Osteoblast (primary cell): ENCODE results near the gene ACOT8. TPM values are rescaled to one million over a fixed set of nuclear protein-coding genes. Genes with fewer than 3 reads are reported as not detected.

Source experiments
- DNase-seq: peaks from one replicate; pipeline ENCODE4 v3.0.0; 2011; ENCODE audit warnings: low spot score, mixed read lengths; ENCODE audit not compliant: insufficient read length; ENCODE audit errors: missing footprints
- H2AFZ ChIP-seq: 2 replicates; pipeline ENCODE4 v1.6.0; 2011; ENCODE audit warnings: mild to moderate bottlenecking, low read length
- H3K27ac ChIP-seq: 2 replicates; pipeline ENCODE4 v1.5.1; 2011; ENCODE audit warnings: mild to moderate bottlenecking, low read depth, low read length, moderate library complexity
- H3K27me3 ChIP-seq: 2 replicates; pipeline ENCODE4 v1.6.0; 2012; ENCODE audit warnings: mild to moderate bottlenecking, control low read depth, inconsistent platforms, low read length, moderate library complexity; ENCODE audit not compliant: insufficient read depth
- H3K36me3 ChIP-seq: 2 replicates; pipeline ENCODE4 v1.5.1; 2011; ENCODE audit warnings: mild to moderate bottlenecking, low read length, control low read depth, moderate library complexity; ENCODE audit not compliant: insufficient read depth
- H3K4me1 ChIP-seq: 2 replicates; pipeline ENCODE4 v1.5.1; 2011; ENCODE audit warnings: mild to moderate bottlenecking, low read length, control low read depth, moderate library complexity; ENCODE audit not compliant: insufficient read depth
- H3K4me2 ChIP-seq: 2 replicates; pipeline ENCODE4 v1.6.0; 2011; ENCODE audit warnings: mild to moderate bottlenecking, low read length; ENCODE audit not compliant: insufficient read depth
- H3K4me3 ChIP-seq: fragments of 200-600 bp; sonication (generic); 3 replicates; pipeline ENCODE4 v1.5.1; 2012; ENCODE audit warnings: mild to moderate bottlenecking, low read length, inconsistent platforms; ENCODE audit not compliant: insufficient read depth
- H3K79me2 ChIP-seq: 2 replicates; pipeline ENCODE4 v1.6.0; 2012; ENCODE audit warnings: mild to moderate bottlenecking, low read length, control low read depth, inconsistent platforms; ENCODE audit not compliant: insufficient read depth
- H3K9me3 ChIP-seq: 2 replicates; pipeline ENCODE4 v1.5.1; 2011; ENCODE audit warnings: low read depth, low read length, control low read depth
- H4K20me1 ChIP-seq: 2 replicates; pipeline ENCODE4 v1.6.0; 2012; ENCODE audit warnings: mild to moderate bottlenecking, low read length, control low read depth; ENCODE audit not compliant: insufficient read depth
- total RNA-seq: library from RNA; depleted of rRNA; stranded (reverse); fragments of >200 nt; gene quantifications from 2 replicates; pipeline ENCODE4 v1.2.3, GENCODE V29; 2012
- TF ChIP-seq, protein P1 (sequence below): IDR thresholded peaks from 2 replicates; pipeline ENCODE4 v1.5.1; 2011; ENCODE audit warnings: mild to moderate bottlenecking, low read depth, low read length, moderate library complexity; ENCODE audit errors: extremely low read depth

The ACOT8 gene
- total RNA-seq, 1 donor, result 31.8 TPM

DNA sequence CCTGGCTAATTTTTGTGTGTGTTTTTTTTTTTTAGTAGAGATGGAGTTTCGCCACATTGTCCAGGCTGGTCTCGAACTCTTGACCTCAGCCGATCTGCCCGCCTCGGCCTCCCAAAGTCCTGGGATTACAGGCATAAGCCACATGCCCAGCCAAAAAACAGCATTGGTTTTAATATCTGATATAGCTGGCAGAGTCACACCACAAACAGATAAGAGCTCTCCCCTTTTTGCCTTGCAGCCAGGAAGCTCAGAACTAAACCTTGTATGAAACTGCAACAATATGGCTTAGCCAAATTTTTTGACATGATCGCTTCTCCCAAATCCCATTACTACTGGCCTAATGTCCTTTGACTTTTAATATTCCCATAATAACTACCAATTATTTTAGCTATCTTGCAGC, 4.9 kb downstream of the ACOT8 start:
- H3K4me3 ChIP-seq, result no peak overlapping the region

GRCh38 chr20:45851501-45851900, 5.7 kb downstream of the ACOT8 start:
- DNase-seq, result no peak
- no peak overlapping the region for H3K27ac ChIP-seq
- peaks cover 17% of the 10 kb centered on the region for H3K36me3 ChIP-seq
- H3K4me1 ChIP-seq, result peaks cover 8% of the 10 kb centered on the region
- H3K79me2 ChIP-seq, result peaks cover 25% of the 10 kb centered on the region
- no peaks in the 10 kb centered on the region for H3K9me3 ChIP-seq
- no peak overlapping the region for H3K4me2 ChIP-seq
- no peaks in the 10 kb centered on the region for H3K27me3 ChIP-seq
- H4K20me1 ChIP-seq, result peaks cover 11% of the 10 kb centered on the region
- no peak overlapping the region for H2AFZ ChIP-seq
- TF ChIP-seq, protein P1, sequence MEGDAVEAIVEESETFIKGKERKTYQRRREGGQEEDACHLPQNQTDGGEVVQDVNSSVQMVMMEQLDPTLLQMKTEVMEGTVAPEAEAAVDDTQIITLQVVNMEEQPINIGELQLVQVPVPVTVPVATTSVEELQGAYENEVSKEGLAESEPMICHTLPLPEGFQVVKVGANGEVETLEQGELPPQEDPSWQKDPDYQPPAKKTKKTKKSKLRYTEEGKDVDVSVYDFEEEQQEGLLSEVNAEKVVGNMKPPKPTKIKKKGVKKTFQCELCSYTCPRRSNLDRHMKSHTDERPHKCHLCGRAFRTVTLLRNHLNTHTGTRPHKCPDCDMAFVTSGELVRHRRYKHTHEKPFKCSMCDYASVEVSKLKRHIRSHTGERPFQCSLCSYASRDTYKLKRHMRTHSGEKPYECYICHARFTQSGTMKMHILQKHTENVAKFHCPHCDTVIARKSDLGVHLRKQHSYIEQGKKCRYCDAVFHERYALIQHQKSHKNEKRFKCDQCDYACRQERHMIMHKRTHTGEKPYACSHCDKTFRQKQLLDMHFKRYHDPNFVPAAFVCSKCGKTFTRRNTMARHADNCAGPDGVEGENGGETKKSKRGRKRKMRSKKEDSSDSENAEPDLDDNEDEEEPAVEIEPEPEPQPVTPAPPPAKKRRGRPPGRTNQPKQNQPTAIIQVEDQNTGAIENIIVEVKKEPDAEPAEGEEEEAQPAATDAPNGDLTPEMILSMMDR, result no peak
- no peak overlapping the region for H3K4me3 ChIP-seq

More for the DNA sequence above, 4.9 kb downstream of the ACOT8 start:
- Histone ChIP-seq H3K79me2 (peaks cover 31% of the 10 kb centered on the region), H3K4me2 (no peak overlapping the region), H3K36me3 (peaks cover 16% of the 10 kb centered on the region), H3K27me3 (no peaks in the 10 kb centered on the region), H4K20me1 (peaks cover 11% of the 10 kb centered on the region), H3K9me3 (no peaks in the 10 kb centered on the region), H3K27ac (no peak overlapping the region), H3K4me1 (peaks cover 10% of the 10 kb centered on the region), H2AFZ (no peak overlapping the region)
- TF ChIP-seq, protein P1, result no peak
- DNase-seq, result no peak

- Histone ChIP-seq H3K4me2 (no peak overlapping the region), H4K20me1 (peaks cover 11% of the 10 kb centered on the region), H3K4me1 (peaks cover 2% of the 10 kb centered on the region), H3K4me3 (no peak overlapping the region), H3K9me3 (no peaks in the 10 kb centered on the region), H3K36me3 (peaks cover 22% of the 10 kb centered on the region), H2AFZ (no peak overlapping the region), H3K27ac (no peak overlapping the region), H3K27me3 (no peaks in the 10 kb centered on the region), H3K79me2 (peaks cover 19% of the 10 kb centered on the region)
- no peak for DNase-seq
- TF ChIP-seq, protein P1, result no peak
Measured at GRCh38 chr20:45850926-45851325, 6.3 kb downstream of the ACOT8 start.

GRCh38 chr20:45850238-45850637, 7.0 kb downstream of the ACOT8 start:
- H3K36me3 ChIP-seq, result peaks cover 26% of the 10 kb centered on the region
- H3K27ac ChIP-seq, result no peak overlapping the region
- peaks cover 8% of the 10 kb centered on the region for H4K20me1 ChIP-seq
- H3K4me3 ChIP-seq, result no peak overlapping the region
- H2AFZ ChIP-seq, result no peak overlapping the region
- H3K27me3 ChIP-seq, result no peaks in the 10 kb centered on the region
- no peaks in the 10 kb centered on the region for H3K9me3 ChIP-seq
- no peaks in the 10 kb centered on the region for H3K4me1 ChIP-seq
- H3K79me2 ChIP-seq, result peaks cover 15% of the 10 kb centered on the region
- TF ChIP-seq, protein P1, result no peak
- no peak for DNase-seq
- no peak overlapping the region for H3K4me2 ChIP-seq
